H1 (cell line): ENCODE results near the gene CSNK2B. TPM values are rescaled to one million over a fixed set of nuclear protein-coding genes. Genes with fewer than 3 reads are reported as not detected.

Experiments
- polyA plus RNA-seq, 7 experiments: library from polyadenylated mRNA; depleted of rRNA in 3 of 7; stranded (reverse) in 5 of 7; unstranded in 2 of 7; fragments of >200 nt in 5 of 7; fragments of 200-250 nt in 2 of 7; gene quantifications; 1 replicate in 5 of 7; 2 replicates in 1 of 7; 4 replicates in 1 of 7; pipeline versions ENCODE4 v1.2.1 to v1.2.3, GENCODE V29; 2011 to 2013; ENCODE audit warnings: missing spikeins in 2 of 7, mixed read lengths in 2 of 7
- total RNA-seq: library from RNA; stranded (reverse); fragmentation: NEBNext Ultra II Directional; extraction: Animal tissue kit (Norgen Biotek cat#: 25700); gene quantifications from 2 replicates; pipeline ENCODE4 v1.2.1, GENCODE V29; 2021
- TF ChIP-seq, protein P1 (sequence below): fragments of 300-600 bp; sonication (generic); IDR thresholded peaks from 2 replicates; pipeline ENCODE4 v1.7.1; 2012; ENCODE audit warnings: low read length, moderate library complexity, mild to moderate bottlenecking, inconsistent platforms; ENCODE audit not compliant: insufficient replicate concordance

CSNK2B gene
- total and polyA plus RNA-seq, 2 of the 8 experiments (the other 6 are each of a cell fraction or from before 2014, with no cell fraction given) = 169 to 208 TPM

DNA sequence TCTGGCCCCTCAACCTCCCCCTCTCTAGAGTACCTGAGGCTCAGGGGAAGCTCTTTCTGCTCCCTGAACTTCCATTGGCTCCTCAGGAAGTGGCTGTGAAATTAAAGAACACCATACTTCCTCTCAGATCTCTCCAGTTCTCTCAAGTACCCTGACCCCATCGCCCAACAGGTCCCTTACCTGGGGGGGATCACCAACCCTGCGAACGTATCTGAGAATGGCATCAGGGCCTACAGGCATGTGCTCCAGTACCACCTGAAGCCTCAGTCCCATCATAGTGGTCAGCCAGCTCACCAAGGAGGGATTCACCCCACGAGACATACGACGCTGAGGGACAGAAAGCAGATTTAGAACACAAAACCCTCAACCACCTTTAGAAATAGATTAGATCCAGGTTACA is 25.3 kb upstream of the CSNK2B start (continued):
- TF ChIP-seq, protein P1, sequence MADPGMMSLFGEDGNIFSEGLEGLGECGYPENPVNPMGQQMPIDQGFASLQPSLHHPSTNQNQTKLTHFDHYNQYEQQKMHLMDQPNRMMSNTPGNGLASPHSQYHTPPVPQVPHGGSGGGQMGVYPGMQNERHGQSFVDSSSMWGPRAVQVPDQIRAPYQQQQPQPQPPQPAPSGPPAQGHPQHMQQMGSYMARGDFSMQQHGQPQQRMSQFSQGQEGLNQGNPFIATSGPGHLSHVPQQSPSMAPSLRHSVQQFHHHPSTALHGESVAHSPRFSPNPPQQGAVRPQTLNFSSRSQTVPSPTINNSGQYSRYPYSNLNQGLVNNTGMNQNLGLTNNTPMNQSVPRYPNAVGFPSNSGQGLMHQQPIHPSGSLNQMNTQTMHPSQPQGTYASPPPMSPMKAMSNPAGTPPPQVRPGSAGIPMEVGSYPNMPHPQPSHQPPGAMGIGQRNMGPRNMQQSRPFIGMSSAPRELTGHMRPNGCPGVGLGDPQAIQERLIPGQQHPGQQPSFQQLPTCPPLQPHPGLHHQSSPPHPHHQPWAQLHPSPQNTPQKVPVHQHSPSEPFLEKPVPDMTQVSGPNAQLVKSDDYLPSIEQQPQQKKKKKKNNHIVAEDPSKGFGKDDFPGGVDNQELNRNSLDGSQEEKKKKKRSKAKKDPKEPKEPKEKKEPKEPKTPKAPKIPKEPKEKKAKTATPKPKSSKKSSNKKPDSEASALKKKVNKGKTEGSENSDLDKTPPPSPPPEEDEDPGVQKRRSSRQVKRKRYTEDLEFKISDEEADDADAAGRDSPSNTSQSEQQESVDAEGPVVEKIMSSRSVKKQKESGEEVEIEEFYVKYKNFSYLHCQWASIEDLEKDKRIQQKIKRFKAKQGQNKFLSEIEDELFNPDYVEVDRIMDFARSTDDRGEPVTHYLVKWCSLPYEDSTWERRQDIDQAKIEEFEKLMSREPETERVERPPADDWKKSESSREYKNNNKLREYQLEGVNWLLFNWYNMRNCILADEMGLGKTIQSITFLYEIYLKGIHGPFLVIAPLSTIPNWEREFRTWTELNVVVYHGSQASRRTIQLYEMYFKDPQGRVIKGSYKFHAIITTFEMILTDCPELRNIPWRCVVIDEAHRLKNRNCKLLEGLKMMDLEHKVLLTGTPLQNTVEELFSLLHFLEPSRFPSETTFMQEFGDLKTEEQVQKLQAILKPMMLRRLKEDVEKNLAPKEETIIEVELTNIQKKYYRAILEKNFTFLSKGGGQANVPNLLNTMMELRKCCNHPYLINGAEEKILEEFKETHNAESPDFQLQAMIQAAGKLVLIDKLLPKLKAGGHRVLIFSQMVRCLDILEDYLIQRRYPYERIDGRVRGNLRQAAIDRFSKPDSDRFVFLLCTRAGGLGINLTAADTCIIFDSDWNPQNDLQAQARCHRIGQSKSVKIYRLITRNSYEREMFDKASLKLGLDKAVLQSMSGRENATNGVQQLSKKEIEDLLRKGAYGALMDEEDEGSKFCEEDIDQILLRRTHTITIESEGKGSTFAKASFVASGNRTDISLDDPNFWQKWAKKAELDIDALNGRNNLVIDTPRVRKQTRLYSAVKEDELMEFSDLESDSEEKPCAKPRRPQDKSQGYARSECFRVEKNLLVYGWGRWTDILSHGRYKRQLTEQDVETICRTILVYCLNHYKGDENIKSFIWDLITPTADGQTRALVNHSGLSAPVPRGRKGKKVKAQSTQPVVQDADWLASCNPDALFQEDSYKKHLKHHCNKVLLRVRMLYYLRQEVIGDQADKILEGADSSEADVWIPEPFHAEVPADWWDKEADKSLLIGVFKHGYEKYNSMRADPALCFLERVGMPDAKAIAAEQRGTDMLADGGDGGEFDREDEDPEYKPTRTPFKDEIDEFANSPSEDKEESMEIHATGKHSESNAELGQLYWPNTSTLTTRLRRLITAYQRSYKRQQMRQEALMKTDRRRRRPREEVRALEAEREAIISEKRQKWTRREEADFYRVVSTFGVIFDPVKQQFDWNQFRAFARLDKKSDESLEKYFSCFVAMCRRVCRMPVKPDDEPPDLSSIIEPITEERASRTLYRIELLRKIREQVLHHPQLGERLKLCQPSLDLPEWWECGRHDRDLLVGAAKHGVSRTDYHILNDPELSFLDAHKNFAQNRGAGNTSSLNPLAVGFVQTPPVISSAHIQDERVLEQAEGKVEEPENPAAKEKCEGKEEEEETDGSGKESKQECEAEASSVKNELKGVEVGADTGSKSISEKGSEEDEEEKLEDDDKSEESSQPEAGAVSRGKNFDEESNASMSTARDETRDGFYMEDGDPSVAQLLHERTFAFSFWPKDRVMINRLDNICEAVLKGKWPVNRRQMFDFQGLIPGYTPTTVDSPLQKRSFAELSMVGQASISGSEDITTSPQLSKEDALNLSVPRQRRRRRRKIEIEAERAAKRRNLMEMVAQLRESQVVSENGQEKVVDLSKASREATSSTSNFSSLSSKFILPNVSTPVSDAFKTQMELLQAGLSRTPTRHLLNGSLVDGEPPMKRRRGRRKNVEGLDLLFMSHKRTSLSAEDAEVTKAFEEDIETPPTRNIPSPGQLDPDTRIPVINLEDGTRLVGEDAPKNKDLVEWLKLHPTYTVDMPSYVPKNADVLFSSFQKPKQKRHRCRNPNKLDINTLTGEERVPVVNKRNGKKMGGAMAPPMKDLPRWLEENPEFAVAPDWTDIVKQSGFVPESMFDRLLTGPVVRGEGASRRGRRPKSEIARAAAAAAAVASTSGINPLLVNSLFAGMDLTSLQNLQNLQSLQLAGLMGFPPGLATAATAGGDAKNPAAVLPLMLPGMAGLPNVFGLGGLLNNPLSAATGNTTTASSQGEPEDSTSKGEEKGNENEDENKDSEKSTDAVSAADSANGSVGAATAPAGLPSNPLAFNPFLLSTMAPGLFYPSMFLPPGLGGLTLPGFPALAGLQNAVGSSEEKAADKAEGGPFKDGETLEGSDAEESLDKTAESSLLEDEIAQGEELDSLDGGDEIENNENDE = no peak
